Activated CD8-positive, alpha-beta memory T cell treated with anti-CD3 and anti-CD28 coated beads, Interleukin-2, amount 10 ng/mL, durations not matched to agents 7 days and 5 days (primary cell): ENCODE data around the gene MYCBP. TPM values are rescaled to one million over a fixed set of nuclear protein-coding genes. Genes with fewer than 3 reads are reported as not detected.

ENCODE experiments used
- ATAC-seq: fragments of 150-1000 bp; cut with Tn5 transposase; one replicate; pipeline ENCODE4 v1.10.0; 2021; ENCODE audit warnings: moderate library complexity
- CTCF ChIA-PET: fragments of 350-600 bp; sonication (Branson Sonifier 250); formaldehyde crosslinking; loops from one replicate; lab custom pipeline; 2021; ENCODE audit warnings: antibody characterized with exemption; lab: Charles Lee
- DNase-seq: peaks from one replicate; pipeline ENCODE4 v3.0.0-alpha.2; 2020
- H3K27ac Mint-ChIP-seq: one replicate; pipeline ENCODE4 v1.8.0; 2021; ENCODE audit warnings: mild to moderate bottlenecking, mixed read lengths
- H3K27me3 Mint-ChIP-seq: one replicate; pipeline ENCODE4 v1.8.0; 2021; ENCODE audit warnings: mixed read lengths
- H3K36me3 Mint-ChIP-seq: one replicate; pipeline ENCODE4 v1.8.0; 2021; ENCODE audit warnings: mild to moderate bottlenecking, mixed read lengths
- H3K4me1 Mint-ChIP-seq: one replicate; pipeline ENCODE4 v1.8.0; 2021; ENCODE audit warnings: mixed read lengths
- H3K4me3 Mint-ChIP-seq: one replicate; pipeline ENCODE4 v1.8.0; 2021; ENCODE audit warnings: mild to moderate bottlenecking, moderate library complexity, mixed read lengths
- H3K9me3 Mint-ChIP-seq: one replicate; pipeline ENCODE4 v1.8.0; 2022; ENCODE audit warnings: low read depth, mixed read lengths
- total RNA-seq, 2 experiments: library from RNA; stranded (reverse); gene quantifications; one replicate each; pipeline ENCODE4 v1.2.3, GENCODE V29; 2021

MYCBP gene
- total RNA-seq, 2 experiments from 2014 or later: 45.0 to 45.3 TPM

- H3K9me3 Mint-ChIP-seq: no peaks in the 10 kb centered on the region
- no peak overlapping the region for H3K4me3 Mint-ChIP-seq
- peaks cover 82% of the 10 kb centered on the region for H3K27me3 Mint-ChIP-seq
- H3K36me3 Mint-ChIP-seq: no peaks in the 10 kb centered on the region
- H3K4me1 Mint-ChIP-seq: peaks cover 7% of the 10 kb centered on the region
- CTCF ChIA-PET: no interaction called here
- H3K27ac Mint-ChIP-seq: no peak overlapping the region
- DNase-seq: no peak
- no peak for ATAC-seq
Observed at GRCh38 chr1:38814444-38814983, 58.6 kb downstream of the MYCBP start.

- H3K36me3 Mint-ChIP-seq: no peaks in the 10 kb centered on the region
- H3K4me3 Mint-ChIP-seq: no peak overlapping the region
- H3K27ac Mint-ChIP-seq: no peak overlapping the region
- H3K27me3 Mint-ChIP-seq: peaks cover 82% of the 10 kb centered on the region
- H3K4me1 Mint-ChIP-seq: peaks cover 2% of the 10 kb centered on the region
- CTCF ChIA-PET: interaction anchor here (0.6 kb wide), 1 partner anchor 13 kb away, joined by 3 read pairs; no protein-coding TSS in a partner anchor
- no peak for ATAC-seq
- H3K9me3 Mint-ChIP-seq: no peaks in the 10 kb centered on the region
- no peak for DNase-seq
Observed at GRCh38 chr1:38812981-38813380, 60.2 kb downstream of the MYCBP start.

Other genes with a start within 250 kb of the MYCBP start
- 10 to 100 TPM; 12.0 to 16.7 TPM for gene RRAGC, start 13.6 kb downstream of the MYCBP start, total RNA-seq
- not detected for gene GJA9, start 8.2 kb upstream of the MYCBP start, total RNA-seq
- not detected for gene RHBDL2, start 68.5 kb upstream of the MYCBP start, total RNA-seq
- 10 to 100 TPM; 47.0 to 59.1 TPM for gene AKIRIN1, start 117.9 kb upstream of the MYCBP start, total RNA-seq
- gene NDUFS5, start 153.0 kb upstream of the MYCBP start, total RNA-seq: 100 to 1,000 TPM; 122 to 142 TPM